ENCODE measurements around the gene PCDHA8.
"Not testable (repeated sequence)": the region's sequence is repeated elsewhere in the genome, so short reads cannot be mapped to it uniquely, and the experiment has no call there.

PCDHA8 gene

GRCh38 chr5:140875085-140876065 lies 34.4 kb downstream of the PCDHA8 start, which contains the start of gene PCDHA12:
Gene PCDHA12 (plus strand): TSS chr5:140875308. CDS start chr5:140875473, 165 bp downstream.
- DNase-seq = no peak

DNA sequence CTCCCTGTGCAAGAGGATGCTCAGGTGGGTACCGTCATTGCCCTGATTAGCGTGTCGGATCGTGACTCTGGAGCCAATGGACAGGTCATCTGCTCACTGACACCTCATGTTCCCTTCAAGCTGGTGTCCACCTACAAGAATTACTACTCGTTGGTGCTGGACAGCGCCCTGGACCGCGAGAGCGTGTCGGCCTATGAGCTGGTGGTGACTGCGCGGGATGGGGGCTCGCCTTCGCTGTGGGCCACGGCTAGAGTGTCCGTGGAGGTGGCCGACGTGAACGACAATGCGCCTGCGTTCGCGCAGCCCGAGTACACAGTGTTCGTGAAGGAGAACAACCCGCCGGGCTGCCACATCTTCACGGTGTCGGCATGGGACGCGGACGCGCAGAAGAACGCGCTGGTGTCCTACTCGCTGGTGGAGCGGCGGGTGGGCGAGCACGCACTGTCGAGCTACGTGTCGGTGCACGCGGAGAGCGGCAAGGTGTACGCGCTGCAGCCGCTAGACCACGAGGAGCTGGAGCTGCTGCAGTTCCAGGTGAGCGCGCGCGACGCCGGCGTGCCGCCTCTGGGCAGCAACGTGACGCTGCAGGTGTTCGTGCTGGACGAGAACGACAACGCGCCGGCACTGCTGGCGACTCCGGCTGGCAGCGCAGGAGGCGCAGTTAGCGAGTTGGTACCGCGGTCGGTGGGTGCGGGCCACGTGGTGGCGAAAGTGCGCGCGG lies 35.7 kb downstream of the PCDHA8 start:
- DNase-seq = not testable (repeated sequence)

DNA sequence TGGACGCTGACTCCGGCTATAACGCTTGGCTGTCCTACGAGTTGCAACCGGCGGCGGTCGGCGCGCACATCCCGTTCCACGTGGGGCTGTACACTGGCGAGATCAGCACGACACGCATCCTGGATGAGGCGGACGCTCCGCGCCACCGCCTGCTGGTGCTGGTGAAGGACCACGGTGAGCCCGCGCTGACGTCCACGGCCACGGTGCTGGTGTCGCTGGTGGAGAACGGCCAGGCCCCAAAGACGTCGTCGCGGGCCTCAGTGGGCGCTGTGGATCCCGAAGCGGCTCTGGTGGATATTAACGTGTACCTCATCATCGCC lies 36.2 kb downstream of the PCDHA8 start:
- no peak for DNase-seq

DNA sequence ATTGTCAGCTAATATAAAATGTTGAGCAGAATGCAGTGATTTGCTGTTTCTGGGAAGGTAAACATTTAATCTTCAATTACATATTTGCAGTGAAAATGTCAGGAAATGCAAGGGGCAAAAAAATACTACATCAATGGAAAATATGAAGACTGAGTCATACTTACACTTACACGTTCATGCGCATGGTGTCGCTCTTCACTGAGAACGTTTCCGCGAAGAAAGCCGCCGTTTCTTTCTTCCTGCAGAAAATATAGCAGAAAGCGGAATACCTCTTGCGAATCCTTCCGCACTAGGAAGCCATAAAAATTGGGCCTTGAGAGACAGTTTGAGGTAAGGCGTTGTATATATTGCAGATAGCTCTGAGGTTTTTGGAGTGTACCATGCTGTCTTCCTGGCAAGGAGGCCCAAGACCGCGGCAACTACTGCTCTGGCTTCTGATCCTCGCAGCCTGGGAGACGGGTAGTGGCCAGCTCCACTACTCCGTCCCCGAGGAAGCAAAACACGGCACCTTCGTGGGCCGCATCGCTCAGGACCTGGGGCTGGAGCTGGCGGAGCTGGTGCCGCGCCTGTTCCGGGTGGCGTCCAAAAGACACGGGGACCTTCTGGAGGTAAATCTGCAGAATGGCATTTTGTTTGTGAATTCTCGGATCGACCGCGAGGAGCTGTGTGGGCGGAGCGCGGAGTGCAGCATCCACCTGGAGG lies 41.1 kb downstream of the PCDHA8 start, which contains the start of gene PCDHA13:
Gene PCDHA13, plus strand, starts transcription at position 236 of the 702 bp plus-strand sequence. Its CDS starts 145 bp downstream, at position 381.
- DNase-seq = no peak

- no peak for DNase-seq
These were observed 41.6 kb downstream of the PCDHA8 start for GRCh38 chr5:140882591-140882899.

DNA sequence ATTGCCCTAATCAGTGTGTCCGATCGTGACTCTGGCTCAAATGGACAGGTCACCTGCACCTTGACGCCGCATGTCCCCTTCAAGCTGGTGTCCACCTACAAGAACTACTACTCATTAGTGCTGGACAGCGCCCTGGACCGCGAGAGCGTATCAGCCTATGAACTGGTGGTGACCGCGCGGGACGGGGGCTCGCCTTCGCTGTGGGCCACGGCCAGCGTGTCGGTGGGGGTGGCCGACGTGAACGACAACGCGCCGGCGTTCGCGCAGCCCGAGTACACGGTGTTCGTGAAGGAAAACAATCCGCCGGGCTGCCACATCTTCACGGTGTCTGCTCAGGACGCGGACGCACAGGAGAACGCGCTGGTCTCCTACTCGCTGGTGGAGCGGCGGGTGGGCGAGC lies 42.4 kb downstream of the PCDHA8 start:
- DNase-seq = no peak

DNA sequence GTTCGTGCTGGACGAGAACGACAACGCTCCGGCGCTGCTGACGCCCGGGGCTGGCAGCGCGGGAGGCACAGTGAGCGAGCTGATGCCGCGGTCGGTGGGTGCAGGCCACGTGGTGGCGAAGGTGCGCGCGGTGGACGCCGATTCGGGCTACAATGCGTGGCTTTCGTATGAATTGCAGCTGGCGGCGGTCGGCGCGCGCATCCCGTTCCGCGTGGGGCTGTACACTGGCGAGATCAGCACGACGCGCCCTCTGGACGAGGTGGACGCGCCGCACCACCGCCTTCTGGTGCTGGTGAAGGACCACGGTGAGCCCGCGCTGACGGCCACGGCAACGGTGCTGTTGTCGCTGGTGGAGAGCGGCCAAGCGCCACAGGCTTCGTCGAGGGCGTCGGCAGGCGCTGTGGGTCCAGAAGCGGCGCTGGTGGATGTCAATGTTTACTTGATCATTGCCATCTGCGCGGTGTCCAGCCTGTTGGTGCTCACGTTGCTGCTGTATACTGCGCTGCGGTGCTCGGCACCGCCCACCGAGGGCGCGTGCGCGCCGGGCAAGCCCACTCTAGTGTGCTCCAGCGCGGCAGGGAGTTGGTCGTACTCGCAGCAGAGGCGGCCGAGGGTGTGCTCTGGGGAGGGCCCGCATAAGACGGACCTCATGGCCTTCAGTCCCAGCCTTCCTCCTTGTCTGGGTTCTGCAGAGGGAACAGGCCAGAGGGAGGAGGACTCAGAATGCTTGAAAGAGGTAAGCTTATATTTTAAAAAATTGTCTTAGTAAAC lies 43.1 kb downstream of the PCDHA8 start:
- no peak for DNase-seq
